Lower leg skin (tissue), 3 donors: ENCODE results near the gene CX3CR1.

Experiments used
- POLR2A ChIP-seq, 2 donors: fragments of 450-650 bp; IDR thresholded peaks; one replicate each; pipeline ENCODE4 v1.6.1; 2016 to 2017; ENCODE audit warnings: antibody characterized with exemption in 2 of 2, mild to moderate bottlenecking in 1 of 2, moderate library complexity in 1 of 2
- TF ChIP-seq, protein P1 (sequence below), 3 donors: fragments of 450-650 bp; IDR thresholded peaks; one replicate each; pipeline ENCODE4 v1.5.1; 2016; ENCODE audit warnings: antibody characterized with exemption in 3 of 3, mild to moderate bottlenecking in 3 of 3, moderate library complexity in 2 of 3

GRCh38 chr3:39219702-39220101 is 60.1 kb downstream of the CX3CR1 start:
- TF ChIP-seq, protein P1, sequence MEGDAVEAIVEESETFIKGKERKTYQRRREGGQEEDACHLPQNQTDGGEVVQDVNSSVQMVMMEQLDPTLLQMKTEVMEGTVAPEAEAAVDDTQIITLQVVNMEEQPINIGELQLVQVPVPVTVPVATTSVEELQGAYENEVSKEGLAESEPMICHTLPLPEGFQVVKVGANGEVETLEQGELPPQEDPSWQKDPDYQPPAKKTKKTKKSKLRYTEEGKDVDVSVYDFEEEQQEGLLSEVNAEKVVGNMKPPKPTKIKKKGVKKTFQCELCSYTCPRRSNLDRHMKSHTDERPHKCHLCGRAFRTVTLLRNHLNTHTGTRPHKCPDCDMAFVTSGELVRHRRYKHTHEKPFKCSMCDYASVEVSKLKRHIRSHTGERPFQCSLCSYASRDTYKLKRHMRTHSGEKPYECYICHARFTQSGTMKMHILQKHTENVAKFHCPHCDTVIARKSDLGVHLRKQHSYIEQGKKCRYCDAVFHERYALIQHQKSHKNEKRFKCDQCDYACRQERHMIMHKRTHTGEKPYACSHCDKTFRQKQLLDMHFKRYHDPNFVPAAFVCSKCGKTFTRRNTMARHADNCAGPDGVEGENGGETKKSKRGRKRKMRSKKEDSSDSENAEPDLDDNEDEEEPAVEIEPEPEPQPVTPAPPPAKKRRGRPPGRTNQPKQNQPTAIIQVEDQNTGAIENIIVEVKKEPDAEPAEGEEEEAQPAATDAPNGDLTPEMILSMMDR (IDR thresholded peaks at IDR 0.05): no peak
- no peak for TF ChIP-seq POLR2A (IDR thresholded peaks at IDR 0.05)
